ENCODE measurements around the gene FAM13B. TPM values are rescaled to one million over a fixed set of nuclear protein-coding genes. Genes with fewer than 3 reads are reported as not detected.

The FAM13B gene
- total RNA-seq, 1 experiment from 2014 or later, result 13.0 TPM

- POLR2A ChIA-PET (ENCODE audit: unreplicated experiment), result no interaction called here
- CTCF ChIA-PET, result no interaction called here
- intact Hi-C loops (cut with micrococcal nuclease), result no loop called here
Measured at GRCh38 chr5:138025285-138025684, 7.6 kb downstream of the FAM13B start.

GRCh38 chr5:138024117-138024516 is 8.8 kb downstream of the FAM13B start:
- Histone ChIP-seq H3K4me2 (ENCODE audit: low read length) (no peak overlapping the region), H3K27me3 (ENCODE audit: low read length) (no peaks in the 10 kb centered on the region), H3K4me3 (ENCODE audit: low read length) (no peak overlapping the region), H3K27ac (ENCODE audit: low read length) (no peak overlapping the region), H3K4me1 (ENCODE audit: insufficient read depth, low read length) (no peaks in the 10 kb centered on the region), H3K36me3 (ENCODE audit: low read depth, low read length) (peaks cover 10% of the 10 kb centered on the region), H2AFZ (ENCODE audit: low read length) (no peak overlapping the region), H3K9ac (ENCODE audit: low read length) (no peak overlapping the region), H3K79me2 (ENCODE audit: low read length) (peaks cover 87% of the 10 kb centered on the region), H3K9me3 (ENCODE audit: low read length) (no peaks in the 10 kb centered on the region), H3K9me2 (replicated peaks; ENCODE audit: low read length) (no peaks in the 10 kb centered on the region), H4K20me1 (ENCODE audit: low read length) (peaks cover 18% of the 10 kb centered on the region; the same call in 1 of the 2 replicates), H3F3A (ENCODE audit: low read length, unreplicated experiment) (no peaks in the 10 kb centered on the region)
- ATAC-seq (no peak), DNase-seq (no peak)
- no TSS peak for BruUV-seq (replicated peaks)
- intact Hi-C loops (cut with micrococcal nuclease), result no loop called here
- TF ChIP-seq EZH2phosphoT487 (IDR thresholded peaks at IDR 0.05; ENCODE audit: borderline replicate concordance, low read length) (no peak), CTCF (conservative IDR thresholded peaks at IDR 0.05; ENCODE audit: low read depth, low read length) (no peak), EZH2 (IDR thresholded peaks at IDR 0.05; ENCODE audit: low read length, unreplicated experiment) (no peak)
- ChIA-PET CTCF (no interaction called here), POLR2A (ENCODE audit: unreplicated experiment) (no interaction called here)

More at GRCh38 chr5:138025285-138025684, 7.6 kb downstream of the FAM13B start:
- Histone ChIP-seq H3K4me2 (ENCODE audit: low read length) (no peak overlapping the region), H3K79me2 (ENCODE audit: low read length) (peaks cover 98% of the 10 kb centered on the region), H3F3A (ENCODE audit: low read length, unreplicated experiment) (no peaks in the 10 kb centered on the region), H3K27me3 (ENCODE audit: low read length) (no peaks in the 10 kb centered on the region), H3K4me1 (ENCODE audit: insufficient read depth, low read length) (peaks cover 5% of the 10 kb centered on the region; the same call in 1 of the 2 replicates), H3K4me3 (ENCODE audit: low read length) (no peak overlapping the region), H3K36me3 (ENCODE audit: low read depth, low read length) (peaks cover 5% of the 10 kb centered on the region), H3K27ac (ENCODE audit: low read length) (no peak overlapping the region), H3K9me2 (replicated peaks; ENCODE audit: low read length) (no peaks in the 10 kb centered on the region), H2AFZ (ENCODE audit: low read length) (no peak overlapping the region), H3K9me3 (ENCODE audit: low read length) (no peaks in the 10 kb centered on the region), H4K20me1 (ENCODE audit: low read length) (peaks cover 18% of the 10 kb centered on the region; the same call in 1 of the 2 replicates), H3K9ac (ENCODE audit: low read length) (no peak overlapping the region)
- BruUV-seq (replicated peaks), result no TSS peak
- ATAC-seq (no peak), DNase-seq (no peak)
- no peak for TF ChIP-seq EZH2 (IDR thresholded peaks at IDR 0.05; ENCODE audit: low read length, unreplicated experiment)
- TF ChIP-seq CTCF (conservative IDR thresholded peaks at IDR 0.05; ENCODE audit: low read depth, low read length), result no peak
- no peak for TF ChIP-seq EZH2phosphoT487 (IDR thresholded peaks at IDR 0.05; ENCODE audit: borderline replicate concordance, low read length)

GRCh38 chr5:138022912-138023311 is 10.0 kb downstream of the FAM13B start:
- no peak overlapping the region for H3K4me2 ChIP-seq (ENCODE audit: low read length)
- H3K27me3 ChIP-seq (ENCODE audit: low read length), result no peaks in the 10 kb centered on the region
- no peak for DNase-seq
- no TSS peak for BruUV-seq (replicated peaks)
- H3K4me3 ChIP-seq (ENCODE audit: low read length), result no peak overlapping the region
- ChIA-PET POLR2A (ENCODE audit: unreplicated experiment) (no interaction called here), CTCF (no interaction called here)
- no peaks in the 10 kb centered on the region for H3K4me1 ChIP-seq (ENCODE audit: insufficient read depth, low read length)
- no peak for TF ChIP-seq CTCF (conservative IDR thresholded peaks at IDR 0.05; ENCODE audit: low read depth, low read length)
- no peak overlapping the region for H3K27ac ChIP-seq (ENCODE audit: low read length)
- no peak for ATAC-seq
- no peak overlapping the region for H3K9ac ChIP-seq (ENCODE audit: low read length)
- H3K79me2 ChIP-seq (ENCODE audit: low read length), result peaks cover 75% of the 10 kb centered on the region
- intact Hi-C loops (cut with micrococcal nuclease), result no loop called here
- no peaks in the 10 kb centered on the region for H3F3A ChIP-seq (ENCODE audit: low read length, unreplicated experiment)
- H3K9me3 ChIP-seq (ENCODE audit: low read length), result no peaks in the 10 kb centered on the region
- peaks cover 18% of the 10 kb centered on the region; the same call in 1 of the 2 replicates for H4K20me1 ChIP-seq (ENCODE audit: low read length)
- peaks cover 20% of the 10 kb centered on the region for H3K36me3 ChIP-seq (ENCODE audit: low read depth, low read length)
- H3K9me2 ChIP-seq (replicated peaks; ENCODE audit: low read length), result no peaks in the 10 kb centered on the region
- H2AFZ ChIP-seq (ENCODE audit: low read length), result no peak overlapping the region
